AG04450 (cell line): ENCODE measurements around the gene EPB41L4A. TPM values are rescaled to one million over a fixed set of nuclear protein-coding genes. Genes with fewer than 3 reads are reported as not detected.

Experiments
- CTCF ChIA-PET: fragments of 300-600, 350-600 bp; formaldehyde crosslinking; extraction: SDS; loops from one replicate; lab custom pipeline; 2022; ENCODE audit warnings: antibody characterized with exemption, inconsistent platforms; lab: Charles Lee
- POLR2A ChIA-PET: fragments of 350-600 bp; formaldehyde crosslinking; extraction: SDS; loops from one replicate; lab custom pipeline; 2021; ENCODE audit warnings: antibody characterized with exemption, inconsistent platforms; lab: Yijun Ruan, JAX
- DNase-seq: peaks from one replicate; pipeline ENCODE4 v3.0.0-alpha.2; 2011; ENCODE audit warnings: low read depth, low spot score
- H3K27ac ChIP-seq: one replicate; pipeline ENCODE4 v1.5.1; 2012; ENCODE audit warnings: low read depth, low read length, control low read depth
- H3K27me3 ChIP-seq: one replicate; pipeline ENCODE4 v1.6.0; 2012; ENCODE audit warnings: low read length; ENCODE audit not compliant: control insufficient read depth, insufficient read depth
- H3K4me3 ChIP-seq: 2 replicates; pipeline ENCODE4 v1.5.1; 2011; ENCODE audit warnings: mild to moderate bottlenecking, low read depth, low read length, control low read depth
- H3K9me3 ChIP-seq: 2 replicates; pipeline ENCODE4 v1.5.1; 2012; ENCODE audit warnings: low read length; ENCODE audit not compliant: control insufficient read depth, insufficient read depth
- CTCF ChIP-seq: IDR thresholded peaks from 2 replicates; pipeline ENCODE4 v1.5.1; 2011; ENCODE audit warnings: low read depth, low read length, control low read depth, inconsistent platforms
- polyA plus RNA-seq: library from polyadenylated mRNA; depleted of rRNA; stranded (reverse); fragments of >200 nt; gene quantifications from 2 replicates; pipeline ENCODE4 v1.2.3, GENCODE V29; 2011

Gene EPB41L4A
- polyA plus RNA-seq, 1 experiment = not detected

- DNase-seq = no peak
- no peak for TF ChIP-seq CTCF
- Histone ChIP-seq H3K27ac (no peak overlapping the region), H3K4me3 (no peak overlapping the region), H3K9me3 (no peaks in the 10 kb centered on the region), H3K27me3 (peaks cover 9% of the 10 kb centered on the region)
- CTCF ChIA-PET = no interaction called here
- POLR2A ChIA-PET = no interaction called here
Measured at GRCh38 chr5:112257976-112258375, 161.1 kb downstream of the EPB41L4A start.

DNA sequence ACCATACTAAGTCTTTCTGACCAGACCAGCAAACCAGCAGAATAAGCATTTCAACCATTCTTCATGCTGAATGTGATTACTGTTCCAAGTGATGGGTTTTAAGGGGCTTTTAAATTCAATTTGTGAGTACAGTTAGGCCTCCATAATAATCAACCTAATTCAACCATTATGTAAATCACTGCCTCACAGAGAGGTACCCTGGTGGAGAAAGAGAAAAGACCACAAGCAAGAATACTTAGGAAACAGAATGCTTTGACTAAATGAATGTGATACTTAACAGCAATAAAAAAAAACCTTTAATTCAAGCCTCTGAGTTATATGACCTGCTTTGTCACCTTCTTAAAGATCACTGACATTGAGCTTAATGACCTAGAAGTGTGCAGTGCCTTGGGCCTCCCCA is 162.1 kb downstream of the EPB41L4A start:
- H3K4me3 ChIP-seq = no peak overlapping the region
- ChIA-PET POLR2A (no interaction called here), CTCF (no interaction called here)
- H3K27ac ChIP-seq = no peak overlapping the region
- no peaks in the 10 kb centered on the region for H3K9me3 ChIP-seq
- DNase-seq = no peak
- H3K27me3 ChIP-seq = peaks cover 9% of the 10 kb centered on the region
- TF ChIP-seq CTCF = no peak

DNA sequence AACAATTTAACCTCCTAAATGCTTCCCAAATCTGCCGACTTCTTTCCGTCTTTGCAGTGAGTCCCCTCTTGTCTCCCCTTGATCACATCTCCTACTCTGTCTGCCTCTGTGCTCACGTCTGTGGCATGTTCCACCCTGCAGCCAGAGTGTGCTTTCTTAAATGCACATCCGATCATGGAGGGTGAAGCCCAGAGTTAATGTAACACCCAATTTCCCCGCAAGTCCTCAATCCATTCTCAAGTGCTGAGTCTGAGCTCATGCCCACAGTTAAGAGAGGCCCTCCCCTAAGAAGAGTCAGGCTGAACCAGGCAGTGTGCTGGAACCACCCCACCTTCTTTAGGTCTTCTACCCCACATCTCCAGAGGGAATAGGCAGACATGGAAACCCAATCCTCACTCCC is 164.8 kb downstream of the EPB41L4A start:
- ChIA-PET CTCF (no interaction called here), POLR2A (no interaction called here)
- no peak for TF ChIP-seq CTCF
- Histone ChIP-seq H3K9me3 (no peaks in the 10 kb centered on the region), H3K27me3 (peaks cover 9% of the 10 kb centered on the region), H3K4me3 (no peak overlapping the region), H3K27ac (no peak overlapping the region)
- DNase-seq = no peak

GRCh38 chr5:112253478-112254250 is 165.4 kb downstream of the EPB41L4A start:
- Histone ChIP-seq H3K9me3 (no peaks in the 10 kb centered on the region), H3K4me3 (no peak overlapping the region), H3K27me3 (peaks cover 9% of the 10 kb centered on the region), H3K27ac (no peak overlapping the region)
- TF ChIP-seq CTCF = no peak
- ChIA-PET POLR2A (no interaction called here), CTCF (no interaction called here)
- no peak for DNase-seq

GRCh38 chr5:112250551-112250950 is 168.5 kb downstream of the EPB41L4A start:
- TF ChIP-seq CTCF = no peak
- CTCF ChIA-PET = no interaction called here

More at GRCh38 chr5:112250551-112250950, 168.5 kb downstream of the EPB41L4A start:
- POLR2A ChIA-PET = no interaction called here
- Histone ChIP-seq H3K27ac (no peak overlapping the region), H3K9me3 (no peaks in the 10 kb centered on the region), H3K4me3 (no peak overlapping the region), H3K27me3 (peaks cover 7% of the 10 kb centered on the region)
- no peak for DNase-seq
